Breast epithelium (tissue), 3 donors: ENCODE data around the gene TLE7.

ENCODE experiments used
- POLR2AphosphoS5 ChIP-seq, 3 donors: sonication (generic); formaldehyde crosslinking; IDR thresholded peaks; one replicate each; pipeline ENCODE4 v1.6.1; 2017; ENCODE audit warnings: antibody characterized with exemption in 3 of 3
- TF ChIP-seq, protein P1 (sequence below), 3 donors: fragments of 450-650 bp; IDR thresholded peaks; one replicate each; pipeline ENCODE4 v1.5.1; 2016 to 2017; ENCODE audit warnings: antibody characterized with exemption in 3 of 3, mild to moderate bottlenecking in 3 of 3, moderate library complexity in 3 of 3

DNA sequence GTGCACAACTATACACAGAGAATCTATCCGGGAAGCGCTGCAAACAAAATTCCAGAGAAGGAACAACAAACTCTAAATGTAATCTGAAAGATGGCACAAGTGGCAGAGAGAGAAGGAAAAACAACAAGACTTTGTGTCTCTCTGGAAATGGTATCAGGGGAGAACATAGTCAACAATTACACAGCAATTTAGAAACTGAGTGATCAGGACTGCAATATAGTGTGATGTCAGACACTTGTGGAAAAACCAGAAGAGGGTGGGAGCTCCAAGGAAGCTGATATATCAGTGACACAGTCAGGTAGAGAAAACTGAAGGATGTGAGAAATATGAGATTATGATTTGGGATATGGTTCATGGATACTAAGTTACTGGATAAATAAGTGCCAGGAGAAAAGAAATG lies 39.1 kb upstream of the TLE7 start:
- TF ChIP-seq POLR2AphosphoS5 (IDR thresholded peaks at IDR 0.05): no peak
- TF ChIP-seq, protein P1, sequence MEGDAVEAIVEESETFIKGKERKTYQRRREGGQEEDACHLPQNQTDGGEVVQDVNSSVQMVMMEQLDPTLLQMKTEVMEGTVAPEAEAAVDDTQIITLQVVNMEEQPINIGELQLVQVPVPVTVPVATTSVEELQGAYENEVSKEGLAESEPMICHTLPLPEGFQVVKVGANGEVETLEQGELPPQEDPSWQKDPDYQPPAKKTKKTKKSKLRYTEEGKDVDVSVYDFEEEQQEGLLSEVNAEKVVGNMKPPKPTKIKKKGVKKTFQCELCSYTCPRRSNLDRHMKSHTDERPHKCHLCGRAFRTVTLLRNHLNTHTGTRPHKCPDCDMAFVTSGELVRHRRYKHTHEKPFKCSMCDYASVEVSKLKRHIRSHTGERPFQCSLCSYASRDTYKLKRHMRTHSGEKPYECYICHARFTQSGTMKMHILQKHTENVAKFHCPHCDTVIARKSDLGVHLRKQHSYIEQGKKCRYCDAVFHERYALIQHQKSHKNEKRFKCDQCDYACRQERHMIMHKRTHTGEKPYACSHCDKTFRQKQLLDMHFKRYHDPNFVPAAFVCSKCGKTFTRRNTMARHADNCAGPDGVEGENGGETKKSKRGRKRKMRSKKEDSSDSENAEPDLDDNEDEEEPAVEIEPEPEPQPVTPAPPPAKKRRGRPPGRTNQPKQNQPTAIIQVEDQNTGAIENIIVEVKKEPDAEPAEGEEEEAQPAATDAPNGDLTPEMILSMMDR (IDR thresholded peaks at IDR 0.05): no peak
